Activated CD4-positive, alpha-beta T cell treated with anti-CD3 and anti-CD28 coated beads, Interleukin-2, amount 50 U/mL, for 48 hours (primary cell): ENCODE data around the gene CADM2.

Source experiments
- DNase-seq, 2 experiments: peaks; one replicate each; pipeline ENCODE4 v3.0.0-alpha.2; 2020

CADM2 gene

DNA sequence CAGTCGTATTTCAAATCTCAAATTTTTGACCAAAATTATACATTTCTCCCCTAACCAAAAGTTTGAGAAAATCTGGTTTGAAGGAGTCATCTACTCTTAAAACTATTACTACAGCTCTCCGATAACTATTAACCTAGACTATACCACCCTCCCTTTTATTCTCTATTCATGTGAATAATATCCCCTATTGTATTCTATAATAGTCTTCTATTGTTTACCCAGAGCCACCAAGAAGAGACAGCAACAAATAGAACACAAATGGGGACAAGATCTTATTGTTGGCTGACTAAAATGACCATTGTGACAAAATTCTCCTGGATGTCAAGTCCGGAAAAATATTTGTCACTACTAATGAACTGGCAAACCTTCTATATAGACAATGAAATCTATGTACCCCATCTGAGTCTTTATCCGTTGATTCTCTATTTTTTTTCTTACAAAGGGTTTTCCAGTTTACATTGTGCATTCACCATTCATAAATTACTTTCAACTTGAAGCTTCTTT lies 618.0 kb downstream of the CADM2 start:
- no peak for DNase-seq

- no peak for DNase-seq
Measured at GRCh38 chr3:85584779-85585356, 626.1 kb downstream of the CADM2 start.

DNA sequence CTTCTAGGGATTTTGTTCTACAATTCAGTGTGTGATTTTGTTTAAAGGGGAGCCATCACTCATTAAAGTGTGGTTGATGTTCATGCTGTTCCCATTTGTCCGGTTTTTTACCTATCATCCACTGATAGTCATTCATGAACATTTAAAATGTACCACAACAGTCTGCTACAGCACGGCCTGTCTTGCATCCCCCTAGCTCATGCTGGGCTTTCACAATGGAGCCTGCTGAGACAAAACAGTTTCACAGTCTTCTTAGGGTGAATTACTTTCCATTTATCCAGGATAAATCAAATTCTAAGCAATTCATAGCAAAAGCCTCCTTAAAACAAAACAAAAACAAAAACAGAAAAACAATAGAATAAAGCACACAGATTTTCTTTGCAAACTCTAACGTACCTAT lies 627.2 kb downstream of the CADM2 start:
- DNase-seq = no peak

DNA sequence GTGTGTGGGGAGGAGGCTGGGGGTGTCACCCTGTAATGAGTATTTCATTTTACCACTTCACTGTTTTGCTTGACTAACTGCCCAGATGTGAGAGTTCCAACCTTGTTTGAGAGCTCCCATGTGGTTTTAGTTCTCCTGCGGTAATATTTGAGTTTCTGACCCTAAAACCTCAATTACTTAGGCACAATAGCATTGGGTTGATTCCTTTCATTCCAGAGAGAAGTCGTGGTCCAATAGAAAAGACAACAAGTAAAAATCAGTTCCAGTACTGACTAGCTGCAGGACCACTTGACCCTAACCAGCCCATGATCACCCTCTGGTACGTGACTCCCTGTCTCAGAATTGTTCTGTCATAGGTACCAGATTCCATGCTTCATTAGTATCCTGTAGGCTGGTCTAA lies 630.4 kb downstream of the CADM2 start:
- no peak for DNase-seq

GRCh38 chr3:85591451-85591850 lies 632.7 kb downstream of the CADM2 start:
- DNase-seq = no peak

DNA sequence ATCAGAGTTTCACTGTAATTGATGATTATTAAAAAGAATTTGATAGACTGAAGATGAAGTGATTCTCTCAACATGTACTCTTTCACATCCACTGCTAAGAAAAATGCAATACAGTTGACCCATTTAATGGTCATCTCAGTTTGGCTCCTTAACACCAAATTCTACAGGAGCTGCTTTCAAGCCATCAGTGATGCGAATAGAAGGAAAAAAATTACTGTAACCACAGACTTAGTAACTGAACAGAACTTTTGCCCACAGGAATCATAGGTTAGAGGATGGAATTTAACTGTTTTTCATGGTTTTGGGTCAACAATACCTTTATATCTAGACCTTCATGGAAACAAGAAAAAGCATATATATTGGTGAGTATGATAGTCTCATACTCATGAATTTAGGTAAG lies 633.5 kb downstream of the CADM2 start:
- no peak for DNase-seq

DNA sequence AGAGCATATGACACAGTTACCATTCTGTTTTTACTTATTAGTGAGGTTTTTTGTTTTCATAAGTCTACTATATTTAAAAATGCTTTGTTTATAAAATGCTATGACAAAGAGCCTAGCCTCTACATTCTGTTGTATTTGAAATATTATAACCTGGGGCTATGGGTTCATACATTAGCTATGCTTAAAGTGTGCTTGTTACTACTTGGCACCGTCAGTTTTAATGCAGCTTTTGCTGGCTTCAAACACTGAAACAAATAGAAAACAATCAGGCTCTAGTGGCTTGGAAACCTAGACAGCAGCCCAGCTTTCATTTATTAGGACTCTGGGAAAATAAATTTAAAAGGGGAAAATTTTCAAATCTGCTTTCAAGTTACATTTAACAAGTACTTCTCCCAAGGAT lies 635.9 kb downstream of the CADM2 start:
- no peak for DNase-seq

DNA sequence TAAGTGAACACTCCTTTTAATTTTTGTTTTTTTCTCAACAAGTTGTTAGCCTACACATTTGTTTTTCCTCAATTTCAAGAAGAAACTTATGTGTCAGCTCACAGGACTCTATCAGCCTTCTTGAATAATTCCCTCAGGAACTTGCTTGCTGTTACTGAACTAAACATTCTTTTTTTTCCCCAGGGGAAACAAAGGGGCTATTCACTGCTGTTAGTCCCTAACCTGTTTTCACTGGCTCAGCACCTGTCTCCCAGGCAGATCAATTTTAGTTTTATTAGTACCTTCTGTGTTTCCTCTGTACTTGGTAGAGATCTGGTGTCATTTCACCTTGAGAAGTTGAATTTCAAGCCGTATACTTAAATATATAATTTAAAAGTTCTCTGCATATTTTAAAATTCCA lies 644.6 kb downstream of the CADM2 start:
- DNase-seq = no peak

DNA sequence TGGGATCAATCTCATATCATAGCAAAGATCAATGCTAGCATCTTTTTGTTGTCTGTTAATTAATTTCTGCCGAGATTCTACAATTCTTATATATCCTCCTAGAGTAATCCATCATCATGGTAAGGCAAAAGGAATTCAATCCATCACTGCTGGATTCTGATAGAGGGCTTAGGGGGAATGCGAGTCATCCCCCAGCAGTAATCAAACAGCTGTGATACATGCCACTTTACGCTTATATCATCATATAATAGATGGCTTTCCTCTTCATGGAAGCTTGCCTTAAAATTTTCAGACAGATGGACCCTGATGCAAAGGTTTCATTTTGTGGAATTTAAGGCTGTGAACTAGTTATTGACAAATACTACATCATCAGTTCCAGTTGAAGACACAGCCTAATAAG lies 645.9 kb downstream of the CADM2 start:
- DNase-seq = no peak

GRCh38 chr3:85605066-85605465 lies 646.3 kb downstream of the CADM2 start:
- no peak for DNase-seq

GRCh38 chr3:85626662-85627061 lies 667.9 kb downstream of the CADM2 start:
- no peak for DNase-seq

GRCh38 chr3:85627932-85628331 lies 669.1 kb downstream of the CADM2 start:
- no peak for DNase-seq

DNA sequence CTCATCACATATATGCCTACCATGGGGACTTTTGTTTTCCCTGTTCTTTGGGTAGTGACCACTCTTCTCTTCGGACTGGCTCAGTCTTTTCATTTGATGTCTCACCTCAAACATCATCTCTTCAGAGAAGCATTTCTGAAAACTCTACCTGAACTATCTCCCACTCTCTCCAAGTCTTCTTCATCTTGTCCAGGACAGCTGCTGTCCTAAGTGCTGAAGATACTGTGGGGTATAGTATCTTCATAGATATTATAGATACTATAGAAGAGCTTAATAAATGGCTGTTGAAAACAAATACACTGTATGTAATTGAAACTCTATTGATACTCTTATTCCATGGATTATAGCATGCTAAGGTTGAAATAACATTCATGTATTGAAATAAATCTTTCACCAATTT lies 672.3 kb downstream of the CADM2 start:
- no peak for DNase-seq

GRCh38 chr3:85632921-85633320 lies 674.1 kb downstream of the CADM2 start:
- DNase-seq = no peak

DNA sequence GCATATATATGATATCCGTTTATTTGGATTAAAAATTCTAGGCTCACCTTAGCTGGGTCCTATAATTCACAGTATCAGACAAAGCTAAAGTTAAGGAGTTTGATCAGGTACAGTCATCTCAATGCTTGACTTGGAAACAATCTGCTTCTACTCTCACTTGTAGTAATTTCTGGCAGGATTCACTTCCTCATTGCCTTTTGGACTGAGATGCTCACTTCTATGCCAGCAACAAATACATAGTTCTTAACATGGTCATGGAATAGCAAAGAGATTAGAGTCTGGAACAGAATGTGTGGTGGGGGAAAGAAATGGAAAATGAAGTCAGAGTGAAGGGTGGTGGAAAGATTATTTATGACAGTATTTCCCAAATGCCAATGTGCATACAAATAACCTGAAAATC lies 693.6 kb downstream of the CADM2 start:
- no peak for DNase-seq

DNA sequence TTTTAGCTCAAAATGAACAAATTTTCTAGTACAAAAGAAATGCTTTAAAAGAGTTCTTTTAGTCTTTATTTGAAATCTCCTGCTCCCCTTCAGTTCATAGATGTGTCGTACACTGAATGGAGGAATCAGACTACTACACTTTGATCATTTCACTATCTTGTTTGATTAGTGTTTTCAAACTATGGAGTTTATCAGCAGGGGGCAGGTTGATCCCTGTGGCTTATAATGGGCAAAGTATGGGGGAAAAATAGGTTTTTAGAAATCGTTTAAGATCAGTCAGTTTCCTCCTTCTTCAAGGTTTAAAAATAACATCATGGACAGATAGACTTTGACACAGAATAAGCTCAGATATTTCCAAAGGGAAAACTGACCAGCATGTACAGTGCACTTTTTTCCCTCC lies 701.7 kb downstream of the CADM2 start:
- no peak for DNase-seq

DNA sequence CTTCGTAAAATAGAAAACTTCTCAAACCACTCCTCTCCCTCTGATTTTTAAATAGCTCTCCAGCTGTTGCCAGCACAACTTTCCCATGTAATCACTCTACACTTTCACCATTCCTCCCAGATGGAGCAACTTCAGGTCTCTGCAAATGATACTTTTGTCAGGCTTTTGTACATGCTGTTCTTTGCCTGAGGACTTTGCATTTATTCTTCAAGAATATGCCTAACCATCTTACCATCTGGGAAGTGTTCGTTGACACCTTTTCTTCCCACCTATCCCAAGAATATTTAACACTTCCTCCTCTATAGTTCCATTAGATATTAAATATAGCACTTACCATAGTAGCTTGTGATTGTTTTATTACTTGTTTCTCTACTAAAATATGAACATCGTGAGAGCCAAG lies 703.7 kb downstream of the CADM2 start:
- DNase-seq = no peak

DNA sequence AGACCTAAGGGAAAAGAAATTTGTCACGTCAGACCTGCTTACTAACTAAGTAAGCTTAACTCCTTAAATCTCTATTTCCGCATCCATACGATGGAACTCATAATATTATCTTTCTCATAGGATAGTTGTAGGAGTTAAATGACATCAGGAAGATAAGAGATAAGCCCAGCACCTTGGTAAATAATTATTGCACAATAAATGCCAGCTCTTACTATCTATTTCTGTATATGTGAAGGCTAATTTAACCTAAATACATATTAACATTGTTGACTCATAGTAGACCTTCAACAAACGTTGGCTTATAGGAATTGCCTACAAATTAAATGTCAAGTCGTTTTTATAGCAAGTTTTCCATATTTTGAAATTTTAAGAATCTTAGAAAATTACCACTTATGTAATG lies 709.0 kb downstream of the CADM2 start:
- DNase-seq = no peak

- DNase-seq = no peak
Measured at GRCh38 chr3:85670634-85671205, 711.9 kb downstream of the CADM2 start.

- DNase-seq = no peak
Measured at GRCh38 chr3:85672761-85673160, 714.0 kb downstream of the CADM2 start.

GRCh38 chr3:85678713-85679112 lies 719.9 kb downstream of the CADM2 start:
- DNase-seq = no peak

DNA sequence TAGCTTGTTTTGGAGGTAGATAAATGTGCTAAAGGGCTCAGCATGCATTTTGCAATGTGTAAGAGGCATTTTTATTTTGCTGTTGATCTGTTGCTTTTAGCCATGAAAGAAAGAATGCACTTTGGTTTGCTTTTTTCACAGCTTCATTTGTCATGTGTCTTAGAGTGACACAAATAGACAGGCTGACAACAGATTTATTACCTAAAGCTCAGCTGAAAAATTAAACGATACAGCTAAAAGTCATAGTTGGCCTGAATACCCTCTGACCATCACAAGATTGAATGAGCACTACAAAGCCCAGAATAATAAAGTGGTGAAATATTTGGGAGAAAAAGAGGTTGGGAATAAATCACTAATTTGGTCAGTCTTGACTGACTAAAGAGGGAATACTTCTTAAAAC lies 723.1 kb downstream of the CADM2 start:
- no peak for DNase-seq

- DNase-seq = no peak
Measured at GRCh38 chr3:85691196-85691595, 732.4 kb downstream of the CADM2 start.

GRCh38 chr3:85697156-85697555 lies 738.4 kb downstream of the CADM2 start:
- no peak for DNase-seq

GRCh38 chr3:85706130-85706529 lies 747.3 kb downstream of the CADM2 start:
- DNase-seq = no peak
